Measurements from ENCODE around the gene DNAJA4. TPM values are rescaled to one million over a fixed set of nuclear protein-coding genes. Genes with fewer than 3 reads are reported as not detected.

The DNAJA4 gene
- total and polyA plus RNA-seq, 7 donors = 78.5 to 276 (median 188) TPM

DNA sequence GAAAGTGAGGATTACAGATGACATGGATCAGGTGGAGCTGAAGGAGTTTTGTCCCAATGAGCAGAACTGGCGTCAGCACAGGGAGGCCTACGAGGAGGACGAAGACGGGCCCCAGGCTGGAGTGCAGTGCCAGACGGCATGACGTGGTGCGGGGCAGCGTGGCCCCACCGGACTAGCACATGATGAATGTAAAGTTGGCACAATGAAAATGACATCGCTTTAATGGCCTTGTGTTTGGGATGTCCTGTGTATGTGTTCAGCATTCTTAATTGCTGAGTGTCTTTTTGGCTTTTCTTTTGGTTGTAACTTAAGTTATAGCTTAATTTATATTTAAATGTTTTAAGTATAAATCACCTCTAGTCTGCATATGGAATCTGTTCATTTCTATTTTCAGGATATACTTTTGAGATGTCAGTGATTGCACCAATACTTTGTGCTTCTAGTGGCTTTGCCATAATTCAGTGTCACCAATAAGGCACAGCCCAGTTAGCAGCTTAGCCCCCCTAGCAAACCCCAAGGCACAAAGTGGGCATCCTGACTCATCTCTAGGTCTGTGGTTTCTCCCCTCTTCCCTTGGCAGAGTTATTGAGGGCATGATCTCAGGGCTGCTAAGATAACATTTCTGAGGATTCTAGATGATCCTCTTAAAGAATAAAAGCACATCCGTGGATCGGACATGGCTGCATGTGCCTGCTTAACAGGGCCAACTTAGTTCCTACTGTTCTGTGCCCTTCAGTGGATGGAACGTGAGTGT is 16.1 kb downstream of the DNAJA4 start:
- intact Hi-C loops (cut with DNase I) = no loop called here
- no peak for DNase-seq
- H3K4me3 ChIP-seq = no peak overlapping the region
- no peak for ATAC-seq
- TF ChIP-seq, protein P1, sequence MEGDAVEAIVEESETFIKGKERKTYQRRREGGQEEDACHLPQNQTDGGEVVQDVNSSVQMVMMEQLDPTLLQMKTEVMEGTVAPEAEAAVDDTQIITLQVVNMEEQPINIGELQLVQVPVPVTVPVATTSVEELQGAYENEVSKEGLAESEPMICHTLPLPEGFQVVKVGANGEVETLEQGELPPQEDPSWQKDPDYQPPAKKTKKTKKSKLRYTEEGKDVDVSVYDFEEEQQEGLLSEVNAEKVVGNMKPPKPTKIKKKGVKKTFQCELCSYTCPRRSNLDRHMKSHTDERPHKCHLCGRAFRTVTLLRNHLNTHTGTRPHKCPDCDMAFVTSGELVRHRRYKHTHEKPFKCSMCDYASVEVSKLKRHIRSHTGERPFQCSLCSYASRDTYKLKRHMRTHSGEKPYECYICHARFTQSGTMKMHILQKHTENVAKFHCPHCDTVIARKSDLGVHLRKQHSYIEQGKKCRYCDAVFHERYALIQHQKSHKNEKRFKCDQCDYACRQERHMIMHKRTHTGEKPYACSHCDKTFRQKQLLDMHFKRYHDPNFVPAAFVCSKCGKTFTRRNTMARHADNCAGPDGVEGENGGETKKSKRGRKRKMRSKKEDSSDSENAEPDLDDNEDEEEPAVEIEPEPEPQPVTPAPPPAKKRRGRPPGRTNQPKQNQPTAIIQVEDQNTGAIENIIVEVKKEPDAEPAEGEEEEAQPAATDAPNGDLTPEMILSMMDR (IDR thresholded peaks at IDR 0.05) = no peak
- no peaks in the 10 kb centered on the region for H3K9me3 ChIP-seq
- WGBS, 3 donors = 83 to 92% (median 88%) methylated on average over 13 of the region's 13 CpGs
- H3K36me3 ChIP-seq (ENCODE audit: insufficient read depth in 1 of 2, low read depth in 1 of 2) = peaks cover 12 to 99% of the 10 kb centered on the region in 2 donors
- no peak overlapping the region for H3K27ac ChIP-seq
- H3K27me3 ChIP-seq (ENCODE audit: insufficient read depth in 3 of 3, low read length in 2 of 3) = no peaks in the 10 kb centered on the region
- no peaks in the 10 kb centered on the region for H3K4me1 ChIP-seq

DNA sequence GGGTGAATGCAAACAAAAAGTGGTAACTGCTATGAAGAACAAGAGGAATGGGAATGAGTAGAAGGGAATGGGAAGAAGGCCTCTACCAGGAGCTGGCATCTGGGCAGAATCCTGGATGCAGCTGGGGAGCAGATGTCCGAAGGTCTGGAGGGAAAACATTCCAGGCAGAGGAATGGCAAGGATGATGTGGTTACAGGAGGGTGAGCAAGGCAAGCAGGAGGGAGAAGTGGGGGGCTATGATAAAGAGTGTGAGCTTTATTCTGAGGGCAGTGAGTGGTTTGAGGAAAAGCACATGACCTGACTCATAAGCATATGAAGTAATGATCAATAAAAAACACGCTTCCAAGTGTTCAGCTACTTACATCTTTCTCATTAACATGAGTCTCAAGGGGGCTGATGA is 18.0 kb downstream of the DNAJA4 start:
- H3K4me3 ChIP-seq = no peak overlapping the region
- H3K9me3 ChIP-seq = no peaks in the 10 kb centered on the region
- TF ChIP-seq, protein P1 (IDR thresholded peaks at IDR 0.05) = no peak
- ATAC-seq (no peak), DNase-seq (no peak)
- WGBS, 3 donors = 65 to 83% (median 66%) methylated on average over 2 of the region's 2 CpGs
- H3K4me1 ChIP-seq = no peaks in the 10 kb centered on the region
- intact Hi-C loops (cut with DNase I) = no loop called here
- no peak overlapping the region for H3K27ac ChIP-seq
- H3K27me3 ChIP-seq (ENCODE audit: insufficient read depth in 3 of 3, low read length in 2 of 3) = no peaks in the 10 kb centered on the region
- H3K36me3 ChIP-seq (ENCODE audit: insufficient read depth in 1 of 2, low read depth in 1 of 2) = peaks cover 12 to 100% of the 10 kb centered on the region in 2 donors

DNA sequence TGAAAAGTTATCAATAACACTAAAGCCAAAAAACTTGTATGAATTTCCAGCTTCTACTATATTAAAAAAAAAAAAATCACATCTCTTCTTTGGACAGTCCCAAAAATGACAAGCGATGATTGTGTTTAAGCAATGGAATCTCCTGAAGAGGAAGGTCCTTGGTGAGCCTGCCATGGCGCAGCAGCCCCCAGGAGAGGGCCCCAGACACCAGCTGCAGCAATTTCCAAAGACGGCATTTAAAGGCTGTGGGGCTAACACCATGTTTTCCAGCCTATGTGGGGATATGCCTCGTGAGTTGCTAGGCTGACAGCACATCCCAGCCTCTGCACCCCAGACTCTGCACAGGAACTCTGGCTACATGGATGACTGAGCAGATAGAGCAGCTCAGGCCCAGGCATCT is 20.4 kb downstream of the DNAJA4 start:
- Histone ChIP-seq H3K36me3 (ENCODE audit: insufficient read depth in 1 of 2, low read depth in 1 of 2) (peaks cover 12 to 100% of the 10 kb centered on the region in 2 donors), H3K27ac (no peak overlapping the region), H3K27me3 (ENCODE audit: insufficient read depth in 3 of 3, low read length in 2 of 3) (no peaks in the 10 kb centered on the region), H3K4me1 (no peaks in the 10 kb centered on the region), H3K4me3 (no peak overlapping the region), H3K9me3 (no peaks in the 10 kb centered on the region)
- ATAC-seq (no peak), DNase-seq (no peak)
- 71 to 87% (median 79%) methylated on average over 4 of the region's 4 CpGs for WGBS, 3 donors
- intact Hi-C loops (cut with DNase I) = no loop called here
- TF ChIP-seq, protein P1 (IDR thresholded peaks at IDR 0.05) = no peak

DNA sequence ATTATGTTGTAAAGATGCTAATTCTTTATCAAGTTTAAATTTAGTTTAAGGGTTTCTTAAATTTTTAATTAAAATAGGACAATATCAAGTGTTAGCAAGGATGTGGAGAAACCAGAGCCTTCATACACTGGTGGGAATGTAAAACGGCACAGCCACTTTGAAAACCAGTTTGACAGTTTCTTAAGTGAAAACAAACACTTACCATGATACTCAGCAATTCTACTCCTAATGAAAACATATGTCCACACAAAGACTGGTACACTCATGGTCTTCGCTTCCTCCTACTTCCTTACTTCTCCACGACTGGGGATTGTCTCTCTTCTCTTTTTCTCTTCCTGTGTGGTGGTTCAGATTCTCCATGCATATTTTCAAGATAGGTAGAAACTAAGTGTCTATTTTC is 25.9 kb downstream of the DNAJA4 start:
- 80 to 89% (median 86%) methylated on average over 3 of the region's 3 CpGs for WGBS, 3 donors
- Histone ChIP-seq H3K36me3 (ENCODE audit: insufficient read depth in 1 of 2, low read depth in 1 of 2) (peaks cover 2 to 90% of the 10 kb centered on the region in 2 donors), H3K4me3 (no peak overlapping the region), H3K27me3 (ENCODE audit: insufficient read depth in 3 of 3, low read length in 2 of 3) (no peaks in the 10 kb centered on the region), H3K9me3 (no peaks in the 10 kb centered on the region), H3K27ac (no peak overlapping the region), H3K4me1 (no peaks in the 10 kb centered on the region)
- intact Hi-C loops (cut with DNase I) = no loop called here
- no peak for ATAC-seq
- no peak for DNase-seq
- TF ChIP-seq, protein P1 (IDR thresholded peaks at IDR 0.05) = no peak

DNA sequence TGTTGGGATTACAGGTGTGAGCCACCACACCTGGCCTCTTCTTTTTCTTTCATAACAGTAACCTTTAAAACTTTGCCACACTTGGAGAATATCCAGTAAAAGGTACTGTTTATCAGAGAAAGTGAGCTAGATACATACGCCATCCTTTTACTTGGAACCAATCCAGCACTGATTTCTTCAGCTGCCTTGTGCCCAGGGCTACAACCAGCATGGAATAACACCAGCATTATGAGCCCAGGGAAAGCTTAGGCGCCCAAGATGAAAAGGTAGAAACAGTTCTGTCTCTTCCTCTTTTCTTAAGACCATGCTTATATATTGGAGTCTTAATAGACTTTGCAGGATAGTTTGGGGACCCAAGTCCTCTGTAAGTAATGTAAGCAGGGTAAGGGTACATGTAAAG is 26.7 kb downstream of the DNAJA4 start:
- no peak overlapping the region for H3K27ac ChIP-seq
- H3K4me1 ChIP-seq = no peaks in the 10 kb centered on the region
- DNase-seq (no peak), ATAC-seq (no peak)
- intact Hi-C loops (cut with DNase I) = no loop called here
- H3K27me3 ChIP-seq (ENCODE audit: insufficient read depth in 3 of 3, low read length in 2 of 3) = no peaks in the 10 kb centered on the region
- peaks cover 2 to 82% of the 10 kb centered on the region in 2 donors for H3K36me3 ChIP-seq (ENCODE audit: insufficient read depth in 1 of 2, low read depth in 1 of 2)
- 47 to 97% (median 73%) methylated on average over 2 of the region's 2 CpGs for WGBS, 3 donors
- H3K4me3 ChIP-seq = no peak overlapping the region
- H3K9me3 ChIP-seq = no peaks in the 10 kb centered on the region
- TF ChIP-seq, protein P1 (IDR thresholded peaks at IDR 0.05) = no peak

Data from psoas muscle (tissue), 8 donors.